ENCODE results near the gene USP32.

- no peak for TF ChIP-seq TEAD4 (IDR thresholded peaks at IDR 0.05; ENCODE audit: low read depth, low read length)
- TF ChIP-seq CTCF (IDR thresholded peaks at IDR 0.05; ENCODE audit: control extremely low read depth in 1 of 3, insufficient read depth in 1 of 3, low read depth in 1 of 3, low read length in 3 of 3): no peak
- TF ChIP-seq POLR2A (IDR thresholded peaks at IDR 0.05; ENCODE audit: control extremely low read depth in 1 of 2, low read depth in 2 of 2, low read length in 2 of 2): no peak
- no peak for TF ChIP-seq HDAC6 (IDR thresholded peaks at IDR 0.05; ENCODE audit: low read depth, low read length)
- no peak for TF ChIP-seq JUND (IDR thresholded peaks at IDR 0.05; ENCODE audit: low read length)
- TF ChIP-seq, protein P1, sequence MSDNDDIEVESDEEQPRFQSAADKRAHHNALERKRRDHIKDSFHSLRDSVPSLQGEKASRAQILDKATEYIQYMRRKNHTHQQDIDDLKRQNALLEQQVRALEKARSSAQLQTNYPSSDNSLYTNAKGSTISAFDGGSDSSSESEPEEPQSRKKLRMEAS (IDR thresholded peaks at IDR 0.05): no peak
- no peak for TF ChIP-seq EP300 (IDR thresholded peaks at IDR 0.05; ENCODE audit: borderline replicate concordance in 1 of 2, low read depth in 2 of 2, low read length in 2 of 2)
- TF ChIP-seq GTF2F1 (IDR thresholded peaks at IDR 0.05; ENCODE audit: borderline replicate concordance, low read depth, low read length): no peak
- no peak for TF ChIP-seq YY1 (IDR thresholded peaks at IDR 0.05; ENCODE audit: low read depth, low read length)
- TF ChIP-seq PHF8 (conservative IDR thresholded peaks at IDR 0.05; ENCODE audit: low read depth, low read length): no peak
- no peak for TF ChIP-seq BRCA1 (IDR thresholded peaks at IDR 0.05; ENCODE audit: low read depth, low read length)
- TF ChIP-seq CEBPB (IDR thresholded peaks at IDR 0.05; ENCODE audit: low read depth, low read length): no peak
Measured at GRCh38 chr17:60269417-60269816, 122.5 kb downstream of the USP32 start.
